HCT116 (cell line): ENCODE data around the gene RALGPS1. TPM values are rescaled to one million over a fixed set of nuclear protein-coding genes. Genes with fewer than 3 reads are reported as not detected.

ENCODE experiments used
- ATAC-seq: fragments of 200-7000 bp; cut with Tn5 transposase; 2 replicates; pipeline ENCODE4 v1.9.1; 2020; ENCODE audit warnings: mild to moderate bottlenecking, moderate library complexity
- BruUV-seq: library from RNA; stranded (reverse); fragments of 400-500 nt; replicated peaks from 2 replicates; lab custom pipeline; 2021; lab: Mats Ljungman, UMichigan
- CTCF ChIA-PET: fragments of 300-600 bp; sonication (Branson Sonifier 250); formaldehyde crosslinking; loops from one replicate; lab custom pipeline; 2021; ENCODE audit warnings: antibody characterized with exemption; lab: Charles Lee
- POLR2A ChIA-PET: fragments of 300-600, 350-600 bp; sonication (Branson Sonifier 250); formaldehyde crosslinking; loops from one replicate; lab custom pipeline; 2021; ENCODE audit warnings: antibody characterized with exemption; lab: Charles Lee
- RAD21 ChIA-PET, 2 experiments: fragments of 300-600 bp; sonication (Branson Sonifier 250); formaldehyde crosslinking; loops; one replicate each; lab custom pipeline; 2023; ENCODE audit warnings: low total read pairs in 2 of 2; ENCODE audit not compliant: uncharacterized antibody in 2 of 2, unreplicated experiment in 2 of 2, low non-redundant PET in 1 of 2; lab: Charles Lee
- DNase-seq: peaks from one replicate; pipeline ENCODE4 v3.0.0-alpha.2; 2010; ENCODE audit warnings: low read depth, low spot score
- H2AFZ ChIP-seq: fragments of 200-600 bp; shearing (Covaris generic), sonication (generic); 2 replicates; pipeline ENCODE4 v1.6.1; 2017; ENCODE audit warnings: low read depth, mixed run types, mixed read lengths, antibody characterized with exemption, low read length; ENCODE audit not compliant: poor library complexity, severe bottlenecking
- H3K27ac ChIP-seq: 2 replicates; pipeline ENCODE4 v1.5.1; 2012; ENCODE audit warnings: low read depth, low read length
- H3K27me3 ChIP-seq: fragments of 200-600 bp; sonication (generic); 2 replicates; pipeline ENCODE4 v1.6.1; 2016; ENCODE audit warnings: mixed run types, low read length, mixed read lengths; ENCODE audit not compliant: insufficient read depth
- H3K36me3 ChIP-seq, 2 experiments: fragments of 200-500 bp in 1 of 2; fragments of 200-600 bp in 1 of 2; sonication (Bioruptor generic) in 1 of 2; sonication (generic) in 1 of 2; 2 replicates each; pipeline versions ENCODE4 v1.5.1 to v1.6.1; 2014 to 2016; ENCODE audit warnings: low read length in 2 of 2, inconsistent platforms in 1 of 2, mixed read lengths in 1 of 2, mixed run types in 1 of 2; ENCODE audit not compliant: insufficient read depth in 2 of 2, control insufficient read depth in 1 of 2
- H3K4me1 ChIP-seq, 2 experiments: fragments of 200-600 bp in 1 of 2; sonication (generic) in 1 of 2; 2 replicates each; pipeline versions ENCODE4 v1.5.1 to v1.6.1; 2012 to 2017; ENCODE audit warnings: low read length in 2 of 2, inconsistent platforms in 1 of 2, mild to moderate bottlenecking in 1 of 2, mixed read lengths in 1 of 2, mixed run types in 1 of 2, moderate library complexity in 1 of 2; ENCODE audit not compliant: insufficient read depth in 2 of 2, control insufficient read depth in 1 of 2
- H3K4me2 ChIP-seq: fragments of 200-600 bp; sonication (generic); 2 replicates; pipeline ENCODE4 v1.6.1; 2017; ENCODE audit warnings: mixed run types, low read length, mixed read lengths
- H3K4me3 ChIP-seq, 2 experiments: fragments of 200-600 bp in 1 of 2; sonication (generic) in 1 of 2; replicated peaks in 1 of 2; 2 replicates each; pipeline ENCODE4 v1.5.1; 2011 to 2016; ENCODE audit warnings: low read length in 2 of 2, control low read depth in 1 of 2, low read depth in 1 of 2, mild to moderate bottlenecking in 1 of 2, mixed read lengths in 1 of 2, mixed run types in 1 of 2
- H3K79me2 ChIP-seq: fragments of 200-600 bp; sonication (generic); 2 replicates; pipeline ENCODE4 v1.6.1; 2017; ENCODE audit warnings: mild to moderate bottlenecking, mixed run types, low read length, moderate library complexity, mixed read lengths; ENCODE audit not compliant: insufficient read depth
- H3K9ac ChIP-seq: fragments of 200-600 bp; sonication (generic); 2 replicates; pipeline ENCODE4 v1.6.1; 2016; ENCODE audit warnings: low read length, mixed read lengths
- H3K9me2 ChIP-seq: fragments of 200-600 bp; sonication (generic), shearing (Covaris generic); 2 replicates; pipeline ENCODE4 v1.6.1; 2017; ENCODE audit warnings: mixed run types, mild to moderate bottlenecking, moderate library complexity; ENCODE audit not compliant: insufficient read depth
- H3K9me3 ChIP-seq, 2 experiments: fragments of 200-500 bp in 1 of 2; fragments of 200-600 bp in 1 of 2; sonication (Bioruptor generic) in 1 of 2; sonication (generic) in 1 of 2; 2 replicates each; pipeline ENCODE4 v1.6.1; 2014 to 2017; ENCODE audit warnings: low read length in 2 of 2, mixed read lengths in 2 of 2, inconsistent platforms in 1 of 2, low read depth in 1 of 2, mild to moderate bottlenecking in 1 of 2, mixed run types in 1 of 2, moderate library complexity in 1 of 2; ENCODE audit not compliant: control insufficient read depth in 1 of 2, insufficient read depth in 1 of 2
- H4K20me1 ChIP-seq: fragments of 200-600 bp; sonication (generic), shearing (Covaris generic); 2 replicates; pipeline ENCODE4 v1.6.1; 2017; ENCODE audit warnings: mixed run types, mild to moderate bottlenecking, moderate library complexity; ENCODE audit not compliant: insufficient read depth
- ELF1 ChIP-seq: IDR thresholded peaks from 2 replicates; pipeline ENCODE4 v1.6.1; 2012; ENCODE audit warnings: low read depth, borderline replicate concordance
- EZH2phosphoT487 ChIP-seq: fragments of 200-600 bp; IDR thresholded peaks from 2 replicates; pipeline ENCODE4 v1.6.1; 2018; ENCODE audit warnings: antibody characterized with exemption, borderline replicate concordance
- FOSL1 ChIP-seq: IDR thresholded peaks from 2 replicates; pipeline ENCODE4 v1.6.1; 2012; ENCODE audit warnings: low read depth
- JUND ChIP-seq: IDR thresholded peaks from 2 replicates; pipeline ENCODE4 v1.6.1; 2012
- POLR2A ChIP-seq: IDR thresholded peaks from 2 replicates; pipeline ENCODE4 v1.7.0; 2011; ENCODE audit warnings: borderline replicate concordance; ENCODE audit not compliant: insufficient read depth, insufficient read length; ENCODE audit errors: extremely low read depth
- RAD21 ChIP-seq: IDR thresholded peaks from 2 replicates; pipeline ENCODE4 v1.6.1; 2012; ENCODE audit warnings: low read depth, mild to moderate bottlenecking
- REST ChIP-seq: IDR thresholded peaks from 2 replicates; pipeline ENCODE4 v1.6.1; 2012; ENCODE audit warnings: low read depth
- SRF ChIP-seq: IDR thresholded peaks from 2 replicates; pipeline ENCODE4 v1.6.1; 2012; ENCODE audit warnings: low read depth
- TCF7L2 ChIP-seq: IDR thresholded peaks from 2 replicates; pipeline ENCODE4 v1.7.0; 2011; ENCODE audit warnings: borderline replicate concordance, inconsistent platforms; ENCODE audit not compliant: insufficient read depth, insufficient read length; ENCODE audit errors: extremely low read depth
- ZBTB33 ChIP-seq: IDR thresholded peaks from 2 replicates; pipeline ENCODE4 v1.6.1; 2011; ENCODE audit warnings: mild to moderate bottlenecking, low read length, moderate library complexity; ENCODE audit not compliant: insufficient replicate concordance; ENCODE audit errors: extremely low read depth
- ZFX ChIP-seq: fragments of 450-650 bp; IDR thresholded peaks from 2 replicates; pipeline ENCODE4 v1.6.1; 2017
- intact Hi-C: fragments of 100-400 bp; cut with micrococcal nuclease; formaldehyde crosslinking; loops from 2 replicates; pipeline ENCODE4 v1.10.0; 2022
- total RNA-seq: library from RNA; stranded (reverse); gene quantifications from one replicate; pipeline ENCODE4 v1.2.1, GENCODE V29; 2021; ENCODE audit not compliant: unreplicated experiment

Gene RALGPS1
- total RNA-seq, 1 experiment from 2014 or later, result 7.6 TPM

- no peaks in the 10 kb centered on the region for H3K36me3 ChIP-seq
- no peak overlapping the region for H3K4me3 ChIP-seq
- no peak overlapping the region for H3K27ac ChIP-seq
- no peak overlapping the region for H3K4me2 ChIP-seq
- TF ChIP-seq TCF7L2 (no peak), RAD21 (no peak), SRF (no peak), ZBTB33 (no peak), ZFX (no peak), JUND (no peak), POLR2A (no peak)
- TF ChIP-seq, all 23 proteins: peak for 0
- RAD21 ChIA-PET, result no interaction called here
- H4K20me1 ChIP-seq, result no peaks in the 10 kb centered on the region
- no peaks in the 10 kb centered on the region for H3K9me2 ChIP-seq
- no peaks in the 10 kb centered on the region for H3K9me3 ChIP-seq
- H3K79me2 ChIP-seq, result no peaks in the 10 kb centered on the region
- no peaks in the 10 kb centered on the region for H3K27me3 ChIP-seq
- CTCF ChIA-PET, result interaction anchor here (0.9 kb wide), 1 partner anchor 268 kb away, joined by 3 read pairs; no protein-coding TSS in a partner anchor
- H3K4me1 ChIP-seq, result no peaks in the 10 kb centered on the region
- POLR2A ChIA-PET, result interaction anchor here (1.1 kb wide), 1 partner anchor 20 kb away, joined by 3 read pairs; no protein-coding TSS in a partner anchor
- ATAC-seq (no peak), DNase-seq (no peak)
- no peak overlapping the region for H2AFZ ChIP-seq
- BruUV-seq, result no TSS peak
- no peak overlapping the region for H3K9ac ChIP-seq
- intact Hi-C loops, result no loop called here
These were observed 22.9 kb downstream of the RALGPS1 start for GRCh38 chr9:126937444-126937843.

- ChIA-PET CTCF (no interaction called here), POLR2A (interaction anchor here (1.1 kb wide), 1 partner anchor 21 kb away, joined by 3 read pairs; no protein-coding TSS in a partner anchor), RAD21 (no interaction called here)
- Histone ChIP-seq H3K4me1 (no peaks in the 10 kb centered on the region), H3K4me2 (no peak overlapping the region), H3K9me2 (no peaks in the 10 kb centered on the region), H3K27me3 (no peaks in the 10 kb centered on the region), H3K9me3 (no peaks in the 10 kb centered on the region), H3K27ac (no peak overlapping the region), H3K4me3 (no peak overlapping the region), H2AFZ (no peak overlapping the region), H4K20me1 (no peaks in the 10 kb centered on the region), H3K36me3 (no peaks in the 10 kb centered on the region), H3K79me2 (no peaks in the 10 kb centered on the region), H3K9ac (no peak overlapping the region)
- no peak for ATAC-seq
- DNase-seq, result no peak
- BruUV-seq, result no TSS peak
- intact Hi-C loops, result no loop called here
- TF ChIP-seq SRF, result no peak
- TF ChIP-seq FOSL1, result no peak
- no peak for TF ChIP-seq ELF1
- TF ChIP-seq EZH2phosphoT487, result no peak
- no peak for TF ChIP-seq ZBTB33
- no peak for TF ChIP-seq JUND
- no peak for TF ChIP-seq REST
These were observed 23.7 kb downstream of the RALGPS1 start for GRCh38 chr9:126938327-126938726.
